PC-3 (cell line): ENCODE data around the gene MGAT4A.

ENCODE experiments used
- CTCF ChIP-seq: fragments of 300-600 bp; sonication (generic); conservative IDR thresholded peaks from 2 replicates; pipeline ENCODE4 v1.5.1; 2017; ENCODE audit warnings: antibody characterized with exemption, low read depth, mild to moderate bottlenecking, low read length
- EZH2phosphoT487 ChIP-seq: fragments of 300-600 bp; sonication (generic); IDR thresholded peaks from 2 replicates; pipeline ENCODE4 v1.6.1; 2018; ENCODE audit warnings: mild to moderate bottlenecking, antibody characterized with exemption, low read length, borderline replicate concordance

- TF ChIP-seq EZH2phosphoT487, result no peak
- TF ChIP-seq CTCF, result no peak
Measured at GRCh38 chr2:98704499-98705332, 26.2 kb downstream of the MGAT4A start.
